Fibroblast of skin of abdomen (primary cell): ENCODE results near the gene AIP.
"Not testable (repeated sequence)": the region's sequence is repeated elsewhere in the genome, so short reads cannot be mapped to it uniquely, and the experiment has no call there.

Source experiments
- DNase-seq: peaks from one replicate; pipeline ENCODE4 v3.0.0-alpha.2; 2013

AIP gene

DNA sequence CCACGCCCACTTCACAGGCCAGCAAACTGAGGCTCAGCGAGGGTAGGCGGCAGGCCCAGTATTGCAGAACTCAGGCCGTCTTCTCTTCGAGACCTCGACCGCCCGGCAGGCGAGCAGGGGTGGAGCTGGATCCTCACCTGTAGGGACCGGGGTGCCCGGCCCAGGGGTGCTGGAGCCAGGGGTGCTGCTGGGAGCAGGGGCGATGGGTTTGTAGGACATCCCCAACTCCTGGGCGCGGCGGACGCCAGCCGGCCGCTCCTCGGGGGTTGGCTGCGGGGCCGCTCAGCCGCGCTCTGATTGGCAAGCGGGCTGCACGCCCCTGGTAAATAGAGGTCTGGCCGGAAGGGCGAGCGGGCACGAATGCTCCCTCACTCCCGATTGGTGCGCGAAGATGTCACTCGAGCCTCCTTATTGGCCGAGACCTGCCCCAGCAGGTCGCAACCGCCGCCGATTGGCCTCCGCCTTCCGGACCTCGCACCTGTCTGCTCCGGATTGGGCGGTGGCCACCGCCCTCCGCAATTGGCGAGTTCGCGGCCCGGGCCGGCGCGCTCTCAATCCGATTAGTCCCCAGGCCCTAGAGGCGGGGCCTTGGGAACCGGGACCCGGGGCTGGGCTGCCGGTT is 25.1 kb downstream of the AIP start, which contains the start of gene CDK2AP2:
CDK2AP2 (minus strand) TSS at position 299 of the 622 bp plus-strand sequence; CDS start at position 219, 80 bp downstream.
- peak; percentile 100 for DNase-seq

DNA sequence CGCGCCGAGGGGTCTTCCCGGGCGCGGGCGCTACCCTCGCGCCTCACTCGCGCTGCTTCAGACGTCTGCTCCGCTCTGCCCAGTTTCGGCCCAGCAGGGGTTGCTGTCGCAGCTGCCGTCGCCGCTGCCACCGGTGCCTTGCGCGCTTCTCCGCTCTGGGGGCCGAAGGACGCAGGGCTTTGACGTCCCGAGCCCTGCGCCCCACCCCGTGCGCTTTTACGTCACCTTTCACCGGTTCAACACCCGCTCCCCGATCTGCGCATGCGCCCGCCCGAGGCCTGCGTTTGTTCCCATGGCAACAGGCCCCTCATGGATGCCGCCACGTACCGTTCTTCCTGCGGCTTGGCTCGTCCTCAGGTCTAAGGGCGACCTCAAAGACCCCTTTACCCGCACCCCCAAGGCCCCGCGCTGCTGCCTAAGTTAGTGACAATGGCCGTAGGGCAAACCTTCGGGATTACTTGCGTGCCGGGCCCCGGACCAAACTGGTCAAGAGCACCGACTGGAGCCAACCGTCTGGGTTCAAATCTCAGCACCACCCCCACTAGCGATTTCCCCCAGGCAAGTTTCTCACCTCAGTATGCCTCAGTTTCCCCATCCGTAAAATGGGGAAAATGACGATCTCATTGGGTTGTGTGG is 25.8 kb downstream of the AIP start:
- peak; percentile 96 for DNase-seq

DNA sequence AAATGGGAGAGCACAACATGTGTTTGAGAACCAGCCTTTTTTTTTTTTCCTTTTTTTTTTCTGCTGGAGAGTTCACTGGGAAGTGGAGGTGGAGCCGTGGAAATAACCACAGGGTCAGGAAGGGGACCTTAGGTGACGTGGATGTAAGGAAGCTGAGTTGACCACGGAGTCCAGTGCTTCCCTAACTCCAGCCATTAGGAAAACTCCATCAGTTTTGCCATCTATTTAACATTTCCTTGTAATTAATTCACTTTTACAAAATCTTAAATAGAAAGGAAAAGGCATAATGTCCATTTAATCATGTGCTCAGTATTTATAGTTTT is 27.2 kb downstream of the AIP start:
- no peak for DNase-seq

DNA sequence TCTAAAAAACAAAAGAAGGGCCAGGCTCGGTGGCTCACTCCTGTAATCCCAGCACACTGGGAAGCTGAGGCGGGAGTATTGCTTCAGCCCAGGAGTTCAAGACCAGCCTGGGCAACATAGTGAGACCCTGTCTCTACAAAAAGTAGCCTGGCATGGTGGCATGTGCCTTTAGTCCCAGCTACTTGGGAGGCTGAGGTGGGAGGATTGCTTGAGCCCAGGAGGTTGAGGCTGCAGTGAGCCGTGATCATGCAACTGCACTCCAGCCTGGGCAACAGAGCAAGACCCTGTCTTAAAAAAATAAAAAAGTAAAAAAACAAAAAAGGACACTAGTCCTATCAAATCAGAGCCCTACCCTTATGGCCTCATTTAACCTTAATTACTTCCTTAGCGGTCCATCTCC is 28.7 kb downstream of the AIP start:
- DNase-seq = not testable (repeated sequence)

DNA sequence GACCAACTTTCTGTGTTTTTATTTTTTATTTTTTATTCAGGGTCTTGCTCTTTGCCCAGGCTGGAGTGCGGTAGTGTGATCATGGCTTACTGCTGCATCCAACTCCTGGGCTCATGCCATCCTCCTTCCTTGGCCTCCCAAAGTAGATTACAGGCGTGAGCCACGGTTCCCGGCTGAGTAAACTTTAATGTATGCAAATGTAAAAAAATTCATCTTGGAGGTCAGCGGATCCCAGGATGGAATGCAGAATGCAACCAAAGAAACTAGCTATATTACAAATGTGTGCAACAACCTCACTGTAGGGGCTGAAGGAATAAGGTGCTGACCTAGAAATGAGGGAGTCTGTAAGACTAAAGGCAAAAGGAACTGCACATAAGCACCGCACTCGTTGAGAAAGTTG is 31.3 kb downstream of the AIP start:
- DNase-seq = no peak

DNA sequence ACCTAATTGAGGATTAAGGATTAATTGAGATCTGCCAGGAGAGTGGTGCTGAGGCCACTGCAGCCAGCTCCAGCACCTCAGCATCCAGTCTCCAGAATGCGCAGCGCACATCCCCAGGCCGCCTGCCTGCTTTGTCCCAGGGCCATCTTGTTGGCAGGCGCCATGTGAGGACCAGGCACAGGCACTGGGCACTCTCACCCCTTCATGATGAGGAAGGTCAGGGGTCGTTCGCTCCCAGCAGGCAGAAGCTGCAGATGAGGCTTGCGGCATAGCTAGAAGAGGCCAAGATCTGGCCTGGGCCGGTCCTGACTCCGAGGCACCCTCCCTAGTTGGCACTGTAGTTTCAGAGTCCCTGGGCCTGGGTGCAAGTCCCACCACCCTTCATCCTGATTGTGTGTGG is 34.0 kb downstream of the AIP start:
- no peak for DNase-seq

DNA sequence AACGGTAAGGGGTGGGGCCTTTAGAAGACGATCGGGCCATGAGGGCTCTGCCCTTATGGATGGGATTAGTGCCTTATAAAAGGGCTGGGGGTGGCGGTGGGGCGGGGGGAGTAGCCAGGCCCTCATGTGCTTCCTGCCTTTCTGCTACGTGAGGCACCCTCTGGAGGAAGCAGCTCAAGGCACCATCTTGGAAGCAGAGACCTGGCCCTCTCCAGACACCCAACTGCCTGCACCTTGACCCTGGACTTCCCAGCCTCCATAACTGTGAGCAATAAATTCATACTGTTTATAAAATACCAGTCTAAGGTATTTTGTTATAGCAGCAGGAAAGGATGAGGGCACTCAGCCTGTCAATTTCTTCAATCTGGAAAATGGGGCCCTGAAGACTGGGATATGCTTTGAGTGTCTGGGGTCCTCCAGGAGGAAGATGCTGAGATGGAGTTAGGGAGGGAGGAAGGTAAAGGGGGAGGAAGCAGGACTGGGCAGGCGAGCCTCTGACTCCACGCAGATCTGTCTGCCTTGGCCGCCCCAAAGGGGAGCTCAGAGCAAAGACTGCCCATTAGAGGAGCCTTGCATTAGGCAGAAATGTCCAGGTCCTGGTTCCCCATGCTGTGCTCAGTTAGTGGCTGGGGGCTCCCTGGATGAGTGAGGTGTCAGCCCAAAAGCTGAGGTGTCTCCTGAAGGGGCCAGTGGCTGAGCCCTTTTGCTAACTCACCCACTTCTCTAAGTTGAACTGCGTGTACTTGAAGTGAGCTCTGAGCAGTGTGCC is 35.1 kb downstream of the AIP start:
- no peak for DNase-seq

DNA sequence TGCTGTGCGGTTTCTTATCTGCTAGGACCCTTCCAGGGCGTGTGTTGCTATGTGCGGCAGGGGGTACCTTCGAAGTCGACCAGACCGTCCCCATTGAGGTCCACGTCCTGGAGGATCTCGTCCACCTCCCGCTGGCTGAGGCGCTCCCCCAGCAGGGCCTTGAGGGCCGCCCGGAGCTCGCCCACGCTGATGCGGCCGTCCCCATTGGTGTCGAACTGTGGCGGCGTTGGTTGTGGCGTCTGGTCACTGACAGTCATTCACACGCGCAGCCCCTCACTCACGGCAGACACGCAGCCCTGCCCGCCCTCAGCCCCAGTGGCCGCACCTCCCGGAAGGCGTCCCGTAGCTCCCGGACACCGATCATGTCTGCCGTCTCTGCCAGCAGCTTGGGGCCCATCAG is 36.9 kb downstream of the AIP start:
- DNase-seq = no peak

DNA sequence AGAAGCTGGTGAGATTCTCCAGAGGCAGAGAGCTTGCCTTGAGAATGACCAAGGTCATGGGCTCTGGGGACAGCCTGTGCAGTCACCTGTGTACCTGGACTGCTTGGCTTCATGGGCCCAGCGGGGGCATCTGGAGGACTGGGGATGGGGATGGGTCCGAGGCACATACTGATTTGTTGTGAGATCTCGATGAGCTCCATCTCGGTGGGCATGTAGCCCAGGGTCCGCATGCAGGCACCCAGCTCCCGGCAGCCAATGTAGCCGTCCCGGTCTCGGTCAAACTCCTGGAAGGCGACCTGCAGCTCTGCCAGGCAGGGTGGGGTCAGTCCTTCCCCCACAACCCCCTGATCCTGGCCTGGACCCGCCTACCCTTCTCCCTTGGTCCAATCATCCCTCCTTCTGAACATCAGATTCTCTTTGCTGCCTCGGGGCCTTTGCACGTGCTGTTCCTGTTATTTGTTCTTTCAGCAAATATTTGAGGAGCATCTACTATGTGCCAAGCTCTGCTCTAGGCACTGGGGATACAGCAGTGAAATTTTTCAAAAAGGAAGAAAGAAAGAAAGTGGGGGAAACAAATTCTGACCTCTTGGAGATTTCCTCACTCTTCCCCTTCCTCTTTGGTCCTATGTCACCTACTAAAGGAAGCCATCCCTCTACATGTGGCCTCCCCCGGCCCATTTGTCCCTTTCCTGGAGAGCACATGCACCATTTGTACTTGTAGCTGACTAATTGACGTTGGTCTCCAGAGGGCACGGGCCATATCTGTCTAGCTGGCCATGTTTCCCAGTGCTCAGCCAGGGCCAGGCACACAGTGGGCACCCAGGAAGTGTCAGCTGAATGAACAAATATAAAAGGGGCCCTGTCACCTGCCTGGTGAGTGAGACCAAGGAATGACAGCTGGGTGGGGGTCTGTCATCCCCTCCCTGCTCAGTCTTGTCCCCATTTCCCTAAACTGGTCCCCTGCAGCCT is 38.3 kb downstream of the AIP start:
- DNase-seq = no peak

DNA sequence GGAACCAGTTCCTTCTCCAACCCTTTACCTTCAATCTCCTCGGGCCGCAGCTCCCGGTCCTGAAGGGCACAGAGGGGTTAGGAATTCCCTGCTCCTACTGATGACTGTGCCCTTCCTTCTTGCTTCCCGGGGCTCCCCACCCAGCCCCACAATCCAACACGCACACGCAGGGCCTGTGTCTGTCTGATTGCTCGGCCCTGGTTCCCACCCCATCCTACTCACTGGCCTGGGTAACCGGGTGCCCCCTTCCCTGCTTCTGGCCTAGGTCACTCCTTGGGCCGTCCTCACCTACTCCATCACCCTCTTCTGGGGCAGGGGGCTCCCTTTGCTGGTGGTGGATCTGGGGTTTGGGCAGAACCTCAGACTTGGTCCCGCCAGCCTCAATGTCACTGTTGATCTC is 39.1 kb downstream of the AIP start:
- DNase-seq = no peak

DNA sequence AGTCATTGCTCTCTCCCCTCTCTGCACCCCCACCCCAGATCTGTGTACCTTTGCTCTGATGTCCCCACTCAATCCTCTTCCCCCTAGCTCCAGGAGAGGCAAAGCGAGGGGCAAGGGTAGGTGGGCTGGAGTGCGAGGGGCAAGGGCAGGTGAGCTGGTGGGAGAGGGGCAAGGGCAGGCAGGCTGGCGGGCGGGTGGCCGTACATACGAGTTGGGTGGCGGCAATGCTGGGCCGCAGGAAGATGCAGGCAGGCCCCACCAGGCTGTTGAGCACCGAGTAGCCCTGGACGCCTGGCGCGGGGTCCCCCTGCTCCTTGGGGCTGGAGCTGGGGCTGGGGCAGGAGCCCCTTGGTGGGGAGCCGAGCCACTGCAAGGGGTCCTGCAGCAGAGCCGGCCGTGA is 39.5 kb downstream of the AIP start:
- DNase-seq = no peak

DNA sequence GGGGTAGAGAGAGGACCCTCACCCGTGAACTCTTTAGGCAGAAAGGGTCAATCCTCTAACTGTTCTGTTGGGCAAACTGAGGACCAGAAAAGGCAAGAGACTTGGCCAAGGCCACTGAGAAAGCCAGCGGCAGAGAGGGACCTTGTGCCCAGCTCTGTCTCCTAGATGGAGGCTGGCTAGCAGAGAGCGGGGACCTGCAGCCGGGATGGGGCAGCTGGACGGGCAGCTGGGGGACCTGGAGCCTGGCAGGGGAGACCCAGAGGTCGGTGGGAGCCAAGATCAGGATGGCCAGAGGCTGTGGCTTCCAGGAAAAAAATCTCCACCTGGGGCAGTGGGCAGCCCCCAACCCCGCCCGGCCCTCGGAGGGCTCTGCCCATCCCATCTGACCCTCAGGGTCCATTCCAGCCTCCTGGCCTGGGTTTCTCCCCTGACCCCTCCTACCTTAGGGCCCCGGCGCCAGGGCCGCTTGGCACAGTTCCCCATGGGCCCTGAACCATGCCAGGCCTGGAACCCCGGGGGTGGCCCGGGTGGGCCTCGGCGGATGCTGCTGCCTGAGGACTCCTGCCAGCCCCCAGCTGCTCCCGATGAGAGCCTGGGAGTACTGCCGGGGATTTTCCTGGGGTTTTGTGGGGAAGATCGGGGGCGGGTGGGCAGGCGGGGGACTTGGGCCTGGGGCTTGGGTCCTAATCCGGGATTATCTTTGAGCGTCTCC is 40.2 kb downstream of the AIP start, which contains the start of gene CABP2:
CABP2 (minus strand) TSS at position 603 of the 712 bp plus-strand sequence; CDS start at position 483, 120 bp downstream.
- DNase-seq = no peak

DNA sequence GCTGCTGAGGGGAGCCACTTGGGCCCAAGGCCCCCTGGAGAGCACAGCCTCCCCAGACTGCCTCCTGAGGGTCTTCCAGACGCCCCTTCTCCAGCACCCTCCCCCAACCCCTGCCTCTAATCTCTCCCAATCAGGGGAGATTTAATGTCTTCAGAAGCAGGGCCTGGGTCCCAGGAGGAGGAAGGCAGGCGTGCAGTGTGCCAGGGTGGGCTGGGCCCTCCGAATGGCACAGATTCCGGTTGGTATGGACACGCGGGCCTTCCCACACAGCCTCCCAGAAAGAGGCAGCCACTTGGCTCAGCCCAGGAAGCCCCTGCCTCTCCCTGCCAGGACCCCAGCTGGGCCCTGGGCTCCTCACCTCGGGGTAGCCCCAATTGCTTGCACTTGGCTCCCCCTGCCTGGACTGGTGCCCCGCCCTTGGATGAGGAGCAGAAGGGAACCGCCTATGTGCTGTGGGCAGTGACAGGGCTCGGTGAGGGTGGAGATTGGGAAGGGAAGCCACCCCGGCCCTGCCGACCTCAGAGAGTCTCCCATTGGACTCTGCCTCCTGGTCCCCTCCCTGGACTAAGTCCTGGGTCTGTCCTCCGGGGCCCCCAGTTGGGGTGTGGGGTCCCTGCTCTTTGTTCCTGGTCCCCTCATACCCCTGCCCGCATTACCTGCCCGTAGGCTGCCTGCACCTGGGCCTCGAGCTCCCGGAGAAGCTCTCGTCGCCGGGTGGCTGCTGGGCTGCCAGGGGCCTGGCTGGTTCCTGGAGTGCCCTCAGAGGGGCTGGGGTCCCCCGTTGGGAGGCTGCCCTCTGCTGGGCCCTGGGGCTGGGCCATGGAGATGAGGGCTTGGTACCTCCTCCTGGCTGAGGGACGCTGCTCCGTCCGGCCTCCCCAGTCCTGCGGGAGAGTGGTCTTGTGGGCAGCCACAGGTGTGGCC is 41.0 kb downstream of the AIP start:
- no peak for DNase-seq

DNA sequence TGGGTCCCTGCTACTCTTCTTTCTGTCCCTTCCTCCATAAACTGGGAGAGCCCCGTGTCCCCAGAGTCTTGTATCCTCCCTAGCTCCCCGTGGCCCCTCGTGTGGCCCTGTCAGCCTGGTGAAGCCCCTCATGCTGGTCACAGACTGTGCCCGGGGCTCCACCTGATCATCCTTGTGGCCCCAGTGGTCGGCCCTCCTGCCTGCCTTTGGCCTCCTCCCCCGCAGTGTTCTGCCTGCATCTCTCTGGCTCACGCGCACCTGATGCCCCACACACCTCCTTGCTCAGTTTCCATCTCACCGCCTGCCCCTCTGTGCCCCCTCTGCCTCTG is 41.6 kb downstream of the AIP start:
- DNase-seq = no peak

DNA sequence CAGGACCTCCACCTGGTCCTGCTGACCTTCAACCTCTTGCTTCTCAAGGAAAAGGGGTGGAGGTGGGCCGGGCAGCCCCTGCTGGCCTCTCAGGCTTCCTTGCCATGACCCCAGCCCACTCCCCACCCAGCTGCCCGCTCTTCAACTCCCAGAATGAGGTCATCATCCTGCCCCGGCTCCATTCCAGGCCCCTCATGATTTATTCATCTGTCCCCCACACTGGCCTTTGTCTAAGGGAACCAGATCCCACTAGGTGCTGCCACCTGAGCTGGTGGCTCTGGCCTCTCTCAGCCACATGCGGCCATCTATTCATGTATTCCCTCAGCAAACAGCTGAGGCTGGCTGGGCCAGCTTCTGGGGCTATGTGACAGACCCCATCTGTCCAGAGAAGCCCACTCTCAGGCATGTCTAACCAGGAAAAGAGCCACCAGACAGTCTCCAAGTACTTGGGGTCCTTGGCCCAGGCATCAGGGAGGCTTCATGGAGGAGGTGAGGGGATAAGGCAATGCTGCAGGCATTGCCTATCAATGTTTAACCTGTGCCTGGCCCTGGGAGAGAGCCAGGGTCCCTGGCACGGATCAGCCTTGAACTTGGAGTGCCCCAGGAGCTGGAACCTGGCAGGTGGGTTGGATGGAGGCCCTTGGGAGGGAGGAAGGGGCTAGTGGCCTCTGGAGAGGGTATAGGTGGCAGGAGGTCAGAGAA is 42.6 kb downstream of the AIP start:
- no peak for DNase-seq

DNA sequence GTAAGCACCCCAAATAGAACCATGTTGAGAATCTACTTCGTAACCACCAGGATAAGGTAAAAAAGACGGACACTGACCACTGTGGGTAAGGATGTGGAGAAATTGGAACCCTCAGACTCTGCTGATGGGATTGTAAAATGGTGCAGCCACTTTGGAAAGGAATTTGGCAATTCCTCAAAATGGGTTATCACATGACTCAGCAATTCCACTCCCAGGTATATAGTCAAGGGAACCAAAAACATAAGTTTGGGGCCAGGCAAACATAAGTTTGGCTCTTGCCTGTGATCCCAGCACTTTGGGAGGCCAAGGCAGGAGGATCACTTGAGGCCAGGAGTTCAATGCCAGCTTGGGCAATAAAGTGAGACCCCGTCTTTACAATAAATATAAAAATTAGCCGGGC is 45.5 kb downstream of the AIP start:
- DNase-seq = no peak

DNA sequence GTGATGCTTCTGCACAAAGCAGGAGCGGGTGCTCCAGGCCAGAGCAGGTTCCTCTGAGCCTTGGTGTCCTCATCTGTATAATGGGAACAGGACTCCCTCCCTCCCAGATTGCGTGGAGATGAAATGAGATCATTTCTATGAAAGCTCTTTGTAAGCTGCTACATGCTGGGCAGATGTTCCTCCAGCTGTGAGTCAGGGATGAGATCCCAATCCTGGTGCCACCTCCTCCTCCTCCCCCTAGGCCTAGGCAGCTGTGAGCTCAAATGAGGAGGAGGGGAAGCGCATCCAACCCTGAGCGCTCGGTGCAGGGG is 47.4 kb downstream of the AIP start:
- DNase-seq = no peak

DNA sequence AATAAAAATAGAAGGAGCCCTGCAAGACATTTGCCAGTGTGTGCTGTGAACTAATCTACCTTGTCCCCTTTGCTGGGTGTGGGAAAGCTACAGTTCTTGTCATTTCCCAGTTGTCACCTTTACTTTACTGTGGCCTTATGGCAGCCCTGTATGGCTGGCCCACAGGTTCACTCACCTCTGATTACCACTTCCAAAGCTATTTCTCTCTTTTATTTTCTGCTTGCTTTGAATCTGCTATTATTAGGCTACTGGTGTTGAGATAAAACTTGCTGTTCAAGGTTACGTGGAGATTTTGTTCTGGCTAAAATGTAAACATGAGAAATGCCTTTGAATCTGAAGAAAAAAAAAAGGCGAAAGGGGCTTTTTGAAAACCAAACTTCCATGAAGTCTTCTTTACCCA is 50.1 kb downstream of the AIP start:
- no peak for DNase-seq

DNA sequence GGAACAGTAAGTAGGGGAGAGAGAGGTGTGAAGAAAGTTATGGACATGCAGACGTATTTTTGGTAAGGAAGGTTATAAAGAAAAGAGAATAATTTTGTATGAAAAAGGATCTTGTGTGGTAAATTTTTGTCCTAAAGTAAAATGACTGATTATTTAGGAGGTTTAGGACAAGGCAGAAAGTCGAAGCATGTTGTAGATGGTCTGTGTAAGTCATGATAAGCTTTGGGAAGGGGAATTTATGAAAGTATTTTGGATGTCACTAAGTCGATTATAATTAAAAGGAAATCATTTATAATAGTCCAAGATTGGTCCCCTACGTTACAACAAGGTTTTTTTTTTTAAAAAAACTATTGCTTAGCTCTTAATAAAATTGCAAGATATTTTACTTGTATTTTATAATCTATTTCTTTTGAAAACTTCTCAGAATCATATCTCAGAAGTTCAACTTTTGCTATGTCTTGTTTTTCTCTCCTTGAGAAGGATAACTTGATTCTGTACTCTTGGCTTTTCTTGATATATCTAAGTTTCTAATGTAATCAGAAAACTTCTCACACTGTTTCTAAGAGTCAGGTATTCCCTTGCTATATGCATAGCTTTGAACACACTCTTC is 51.3 kb downstream of the AIP start:
- no peak for DNase-seq

DNA sequence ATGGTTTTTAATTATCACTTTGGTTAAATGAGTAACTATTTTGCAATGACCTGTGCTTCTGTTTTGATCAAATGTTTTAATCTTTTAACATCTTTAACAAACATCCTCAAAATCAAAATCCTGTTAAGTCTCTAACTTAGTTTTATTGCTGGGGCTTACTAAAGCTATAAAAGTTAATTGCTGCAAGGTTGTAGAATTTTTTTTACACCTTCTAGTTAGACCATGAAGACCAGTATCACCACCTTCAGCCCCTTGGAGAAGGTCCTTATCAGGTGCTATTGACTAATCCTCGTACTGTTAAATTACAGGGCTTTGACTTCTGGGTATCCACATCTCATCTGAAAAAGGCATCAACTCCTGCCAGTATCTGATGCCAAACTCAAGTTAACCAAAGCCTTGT is 52.7 kb downstream of the AIP start:
- no peak for DNase-seq
